ENCODE measurements around the gene MAOA.

DNA sequence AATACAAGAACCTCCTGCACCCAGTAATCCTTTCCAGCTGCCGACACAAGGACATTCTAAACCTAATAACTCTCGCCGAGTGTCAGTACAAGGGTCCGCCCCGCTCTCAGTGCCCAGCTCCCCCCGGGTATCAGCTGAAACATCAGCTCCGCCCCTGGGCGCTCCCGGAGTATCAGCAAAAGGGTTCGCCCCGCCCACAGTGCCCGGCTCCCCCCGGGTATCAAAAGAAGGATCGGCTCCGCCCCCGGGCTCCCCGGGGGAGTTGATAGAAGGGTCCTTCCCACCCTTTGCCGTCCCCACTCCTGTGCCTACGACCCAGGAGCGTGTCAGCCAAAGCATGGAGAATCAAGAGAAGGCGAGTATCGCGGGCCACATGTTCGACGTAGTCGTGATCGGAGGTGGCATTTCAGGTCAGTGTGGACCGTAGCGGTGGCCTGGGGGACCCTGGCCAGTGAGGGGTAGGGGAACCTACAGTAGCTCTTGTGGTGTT lies at the start of gene MAOA:
- TF ChIP-seq, protein P1, sequence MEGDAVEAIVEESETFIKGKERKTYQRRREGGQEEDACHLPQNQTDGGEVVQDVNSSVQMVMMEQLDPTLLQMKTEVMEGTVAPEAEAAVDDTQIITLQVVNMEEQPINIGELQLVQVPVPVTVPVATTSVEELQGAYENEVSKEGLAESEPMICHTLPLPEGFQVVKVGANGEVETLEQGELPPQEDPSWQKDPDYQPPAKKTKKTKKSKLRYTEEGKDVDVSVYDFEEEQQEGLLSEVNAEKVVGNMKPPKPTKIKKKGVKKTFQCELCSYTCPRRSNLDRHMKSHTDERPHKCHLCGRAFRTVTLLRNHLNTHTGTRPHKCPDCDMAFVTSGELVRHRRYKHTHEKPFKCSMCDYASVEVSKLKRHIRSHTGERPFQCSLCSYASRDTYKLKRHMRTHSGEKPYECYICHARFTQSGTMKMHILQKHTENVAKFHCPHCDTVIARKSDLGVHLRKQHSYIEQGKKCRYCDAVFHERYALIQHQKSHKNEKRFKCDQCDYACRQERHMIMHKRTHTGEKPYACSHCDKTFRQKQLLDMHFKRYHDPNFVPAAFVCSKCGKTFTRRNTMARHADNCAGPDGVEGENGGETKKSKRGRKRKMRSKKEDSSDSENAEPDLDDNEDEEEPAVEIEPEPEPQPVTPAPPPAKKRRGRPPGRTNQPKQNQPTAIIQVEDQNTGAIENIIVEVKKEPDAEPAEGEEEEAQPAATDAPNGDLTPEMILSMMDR (IDR thresholded peaks at IDR 0.05; ENCODE audit: low read length): no peak
- no peak for TF ChIP-seq EZH2 (optimal IDR thresholded peaks at IDR 0.05; ENCODE audit: low read depth, low read length)

Measured in MM.1S (cell line).